GM11168 (cell line): Measurements from ENCODE around the gene LAMA5.

Experiments used
- in situ Hi-C: fragments of 300-500 bp; cut with MboI; formaldehyde crosslinking; loops from one replicate; pipeline ENCODE4 v1.12.0; 2022; ENCODE audit warnings: low sequenced_read_pairs; ENCODE audit not compliant: unreplicated experiment

The LAMA5 gene

GRCh38 chr20:62404112-62404665 is 37.1 kb upstream of the LAMA5 start:
- in situ Hi-C loops: no loop called here

- in situ Hi-C loops: no loop called here
Observed at GRCh38 chr20:62403331-62403730, 36.2 kb upstream of the LAMA5 start.

- in situ Hi-C loops: no loop called here
Observed at GRCh38 chr20:62402456-62403150, 35.5 kb upstream of the LAMA5 start.

- in situ Hi-C loops: no loop called here
Observed at GRCh38 chr20:62401331-62401779, 34.2 kb upstream of the LAMA5 start.

- in situ Hi-C loops: no loop called here
Observed at GRCh38 chr20:62400541-62400940, 33.4 kb upstream of the LAMA5 start.

GRCh38 chr20:62400021-62400420 is 32.9 kb upstream of the LAMA5 start:
- in situ Hi-C loops: no loop called here

- in situ Hi-C loops: loop anchor here (25.0 kb wide), 1 partner anchor 386 kb away; no protein-coding TSS in a partner anchor
Observed at GRCh38 chr20:62398120-62398821, 31.2 kb upstream of the LAMA5 start.

GRCh38 chr20:62396367-62397239 is 29.5 kb upstream of the LAMA5 start:
- in situ Hi-C loops: loop anchor here (25.0 kb wide), 1 partner anchor 384 kb away; no protein-coding TSS in a partner anchor

- in situ Hi-C loops: loop anchor here (25.0 kb wide), 1 partner anchor 383 kb away; no protein-coding TSS in a partner anchor
Observed at GRCh38 chr20:62395311-62396242, 28.5 kb upstream of the LAMA5 start.

- in situ Hi-C loops: loop anchor here (25.0 kb wide), 1 partner anchor 382 kb away; no protein-coding TSS in a partner anchor
Observed at GRCh38 chr20:62394248-62395245, 27.4 kb upstream of the LAMA5 start.

- in situ Hi-C loops: loop anchor here (25.0 kb wide), 1 partner anchor 382 kb away; no protein-coding TSS in a partner anchor
Observed at GRCh38 chr20:62393830-62394229, 26.7 kb upstream of the LAMA5 start.

- in situ Hi-C loops: loop anchor here (25.0 kb wide), 1 partner anchor 381 kb away; no protein-coding TSS in a partner anchor
Observed at GRCh38 chr20:62393335-62393665, 26.2 kb upstream of the LAMA5 start.

- in situ Hi-C loops: loop anchor here (25.0 kb wide), 1 partner anchor 380 kb away; no protein-coding TSS in a partner anchor
Observed at GRCh38 chr20:62392621-62393334, 25.7 kb upstream of the LAMA5 start.

- in situ Hi-C loops: loop anchor here (25.0 kb wide), 1 partner anchor 380 kb away; no protein-coding TSS in a partner anchor
Observed at GRCh38 chr20:62392077-62392418, 24.9 kb upstream of the LAMA5 start.

- in situ Hi-C loops: loop anchor here (25.0 kb wide), 1 partner anchor 379 kb away; no protein-coding TSS in a partner anchor
Observed at GRCh38 chr20:62391165-62392076, 24.3 kb upstream of the LAMA5 start.
